ENCODE results near the gene PSMD5.

The PSMD5 gene

GRCh38 chr9:120830151-120830550 is 12.6 kb downstream of the PSMD5 start:
- no peak for DNase-seq
- Histone ChIP-seq H4K20me1 (ENCODE audit: insufficient read depth, low read length) (no peaks in the 10 kb centered on the region), H3K27ac (ENCODE audit: low read length) (no peak overlapping the region), H3K4me3 (ENCODE audit: low read length) (no peak overlapping the region), H3F3A (ENCODE audit: insufficient read depth, low read length) (no peaks in the 10 kb centered on the region), H3K9me3 (replicated peaks; ENCODE audit: insufficient read depth, low read length) (no peaks in the 10 kb centered on the region), H3K4me1 (ENCODE audit: low read length) (no peaks in the 10 kb centered on the region), H3K79me2 (ENCODE audit: low read length) (peaks cover 9% of the 10 kb centered on the region), H3K9ac (ENCODE audit: low read length) (no peak overlapping the region), H3K9me2 (replicated peaks; ENCODE audit: insufficient read depth, low read length) (no peaks in the 10 kb centered on the region), H3K27me3 (replicated peaks; ENCODE audit: insufficient read depth, low read length) (no peaks in the 10 kb centered on the region), H2AFZ (ENCODE audit: low read length) (no peak overlapping the region), H3K4me2 (ENCODE audit: low read depth, low read length) (no peak overlapping the region), H3K36me3 (replicated peaks; ENCODE audit: insufficient read depth, low read length) (no peaks in the 10 kb centered on the region; the same call in 1 of the 2 replicates)
- TF ChIP-seq EZH2phosphoT487 (IDR thresholded peaks at IDR 0.05; ENCODE audit: low read length) (no peak), EZH2 (optimal IDR thresholded peaks at IDR 0.05; ENCODE audit: low read depth, low read length) (no peak), CTCF (IDR thresholded peaks at IDR 0.05; ENCODE audit: low read length) (no peak)

DNA sequence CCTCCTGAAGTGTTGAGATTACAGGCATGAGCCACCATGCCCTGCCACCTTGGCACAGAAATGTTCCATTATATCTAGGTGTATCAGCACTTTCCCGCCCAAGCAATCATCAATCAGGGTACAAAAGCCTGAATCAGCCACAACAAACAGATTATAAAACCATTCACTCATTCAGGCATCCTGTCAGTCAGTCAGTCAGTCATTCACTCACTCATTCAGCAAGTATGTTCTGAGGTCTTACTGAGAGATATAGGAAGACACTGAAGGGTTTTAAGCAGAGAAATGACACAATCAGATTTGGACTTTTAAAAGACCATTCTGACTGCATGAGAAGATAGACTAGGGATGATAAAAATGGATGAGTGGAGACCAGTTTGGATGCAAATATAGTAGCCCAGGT is 13.1 kb downstream of the PSMD5 start:
- no peak overlapping the region for H2AFZ ChIP-seq (ENCODE audit: low read length)
- H3K4me1 ChIP-seq (ENCODE audit: low read length), result no peaks in the 10 kb centered on the region
- no peak overlapping the region for H3K4me3 ChIP-seq (ENCODE audit: low read length)
- no peaks in the 10 kb centered on the region for H3K27me3 ChIP-seq (replicated peaks; ENCODE audit: insufficient read depth, low read length)
- no peak overlapping the region for H3K9ac ChIP-seq (ENCODE audit: low read length)
- no peak for DNase-seq
- no peaks in the 10 kb centered on the region for H4K20me1 ChIP-seq (ENCODE audit: insufficient read depth, low read length)
- TF ChIP-seq EZH2 (optimal IDR thresholded peaks at IDR 0.05; ENCODE audit: low read depth, low read length) (no peak), CTCF (IDR thresholded peaks at IDR 0.05; ENCODE audit: low read length) (no peak), EZH2phosphoT487 (IDR thresholded peaks at IDR 0.05; ENCODE audit: low read length) (no peak)
- H3K9me2 ChIP-seq (replicated peaks; ENCODE audit: insufficient read depth, low read length), result no peaks in the 10 kb centered on the region
- no peaks in the 10 kb centered on the region for H3F3A ChIP-seq (ENCODE audit: insufficient read depth, low read length)
- H3K4me2 ChIP-seq (ENCODE audit: low read depth, low read length), result no peak overlapping the region
- peaks cover 6% of the 10 kb centered on the region for H3K79me2 ChIP-seq (ENCODE audit: low read length)
- no peak overlapping the region for H3K27ac ChIP-seq (ENCODE audit: low read length)
- H3K9me3 ChIP-seq (replicated peaks; ENCODE audit: insufficient read depth, low read length), result no peaks in the 10 kb centered on the region
- no peaks in the 10 kb centered on the region; the same call in 1 of the 2 replicates for H3K36me3 ChIP-seq (replicated peaks; ENCODE audit: insufficient read depth, low read length)

- DNase-seq, result no peak
These were observed 22.6 kb downstream of the PSMD5 start for GRCh38 chr9:120820095-120820494.

DNA sequence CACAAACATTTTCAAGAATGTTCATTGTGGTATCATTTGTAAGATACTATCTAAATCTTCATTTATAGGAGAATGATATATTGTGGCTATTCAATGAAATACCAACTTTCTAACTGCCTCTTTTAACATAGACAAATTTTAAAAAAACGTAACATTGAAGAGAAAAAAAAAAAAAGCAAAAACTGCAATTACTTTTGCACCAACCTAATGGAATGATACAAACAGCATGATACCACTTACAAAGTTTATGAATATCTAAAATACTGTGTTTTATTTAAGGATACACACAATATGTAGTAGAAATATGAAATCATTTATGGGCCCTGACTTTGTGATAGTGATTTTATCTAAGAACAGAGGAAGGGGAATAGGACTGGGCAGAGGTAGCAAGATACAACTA is 24.1 kb downstream of the PSMD5 start:
- H3K9me3 ChIP-seq (replicated peaks; ENCODE audit: insufficient read depth, low read length), result no peaks in the 10 kb centered on the region
- H3K27ac ChIP-seq (ENCODE audit: low read length), result no peak overlapping the region
- H3K4me1 ChIP-seq (ENCODE audit: low read length), result no peaks in the 10 kb centered on the region
- no peaks in the 10 kb centered on the region for H3K9me2 ChIP-seq (replicated peaks; ENCODE audit: insufficient read depth, low read length)
- H3K27me3 ChIP-seq (replicated peaks; ENCODE audit: insufficient read depth, low read length), result no peaks in the 10 kb centered on the region
- no peaks in the 10 kb centered on the region for H3K79me2 ChIP-seq (ENCODE audit: low read length)
- no peak overlapping the region for H3K4me2 ChIP-seq (ENCODE audit: low read depth, low read length)
- H4K20me1 ChIP-seq (ENCODE audit: insufficient read depth, low read length), result no peaks in the 10 kb centered on the region
- no peak overlapping the region for H2AFZ ChIP-seq (ENCODE audit: low read length)
- H3K9ac ChIP-seq (ENCODE audit: low read length), result no peak overlapping the region
- no peaks in the 10 kb centered on the region for H3F3A ChIP-seq (ENCODE audit: insufficient read depth, low read length)
- peaks cover 5% of the 10 kb centered on the region; the same call in 1 of the 2 replicates for H3K36me3 ChIP-seq (replicated peaks; ENCODE audit: insufficient read depth, low read length)
- H3K4me3 ChIP-seq (ENCODE audit: low read length), result no peak overlapping the region
- DNase-seq, result no peak
- TF ChIP-seq EZH2phosphoT487 (IDR thresholded peaks at IDR 0.05; ENCODE audit: low read length) (no peak), EZH2 (optimal IDR thresholded peaks at IDR 0.05; ENCODE audit: low read depth, low read length) (no peak), CTCF (IDR thresholded peaks at IDR 0.05; ENCODE audit: low read length) (no peak)

More at GRCh38 chr9:120820095-120820494, 22.6 kb downstream of the PSMD5 start:
- H3K9ac ChIP-seq (ENCODE audit: low read length), result no peak overlapping the region
- H3K36me3 ChIP-seq (replicated peaks; ENCODE audit: insufficient read depth, low read length), result peaks cover 5% of the 10 kb centered on the region; the same call in 1 of the 2 replicates
- no peaks in the 10 kb centered on the region for H3K79me2 ChIP-seq (ENCODE audit: low read length)
- no peaks in the 10 kb centered on the region for H4K20me1 ChIP-seq (ENCODE audit: insufficient read depth, low read length)
- no peaks in the 10 kb centered on the region for H3K27me3 ChIP-seq (replicated peaks; ENCODE audit: insufficient read depth, low read length)
- TF ChIP-seq EZH2phosphoT487 (IDR thresholded peaks at IDR 0.05; ENCODE audit: low read length) (no peak), EZH2 (optimal IDR thresholded peaks at IDR 0.05; ENCODE audit: low read depth, low read length) (no peak)
- H2AFZ ChIP-seq (ENCODE audit: low read length), result no peak overlapping the region
- H3K9me2 ChIP-seq (replicated peaks; ENCODE audit: insufficient read depth, low read length), result no peaks in the 10 kb centered on the region
- no peak overlapping the region for H3K4me2 ChIP-seq (ENCODE audit: low read depth, low read length)
- no peaks in the 10 kb centered on the region for H3F3A ChIP-seq (ENCODE audit: insufficient read depth, low read length)
- no peaks in the 10 kb centered on the region for H3K9me3 ChIP-seq (replicated peaks; ENCODE audit: insufficient read depth, low read length)
- H3K27ac ChIP-seq (ENCODE audit: low read length), result no peak overlapping the region
- no peaks in the 10 kb centered on the region for H3K4me1 ChIP-seq (ENCODE audit: low read length)
- no peak overlapping the region for H3K4me3 ChIP-seq (ENCODE audit: low read length)

All from MM.1S (cell line).